SIG-M5 treated with dmso at 0.1 percent for 504 hours (cell line): ENCODE results near the gene AFP.

Experiments used
- DNase-seq: peaks from one replicate; lab custom pipeline; 2025; ENCODE audit not compliant: unreplicated experiment; lab: John Stamatoyannopoulos, UW

AFP gene

GRCh38 chr4:73456177-73457022, 20.4 kb downstream of the AFP start:
- DNase-seq, result no peak

GRCh38 chr4:73458184-73459047, 22.4 kb downstream of the AFP start:
- no peak for DNase-seq

- no peak for DNase-seq
These were observed 23.0 kb downstream of the AFP start for GRCh38 chr4:73459048-73459421.

GRCh38 chr4:73460913-73461522, 25.0 kb downstream of the AFP start:
- no peak for DNase-seq

- no peak for DNase-seq
These were observed 32.1 kb downstream of the AFP start for GRCh38 chr4:73468170-73468569.

- no peak for DNase-seq
These were observed 34.7 kb downstream of the AFP start for GRCh38 chr4:73470728-73471127.

- no peak for DNase-seq
These were observed 41.2 kb downstream of the AFP start for GRCh38 chr4:73477176-73477575.

- no peak for DNase-seq
These were observed 43.3 kb downstream of the AFP start for GRCh38 chr4:73479323-73479722.

- DNase-seq, result no peak
These were observed 45.3 kb downstream of the AFP start, which contains the start of gene AFM for GRCh38 chr4:73481358-73481757. TSS of gene AFM (plus strand) at chr4:73481745. CDS start at chr4:73481776, 31 bp downstream.

- no peak for DNase-seq
These were observed 49.1 kb downstream of the AFP start for GRCh38 chr4:73485085-73485484.

GRCh38 chr4:73485596-73485995, 49.6 kb downstream of the AFP start:
- no peak for DNase-seq

- no peak for DNase-seq
These were observed 50.5 kb downstream of the AFP start for GRCh38 chr4:73486497-73486896.

- DNase-seq, result no peak
These were observed 51.2 kb downstream of the AFP start for GRCh38 chr4:73487233-73487632.

- DNase-seq, result no peak
These were observed 64.2 kb downstream of the AFP start for GRCh38 chr4:73499996-73500765.

GRCh38 chr4:73501664-73502265, 65.7 kb downstream of the AFP start:
- no peak for DNase-seq

- DNase-seq, result peak; percentile 34
These were observed 69.5 kb downstream of the AFP start for GRCh38 chr4:73505567-73505966.
